Activated T-helper 9 cell treated with anti-CD3 and anti-CD28 coated beads, Interleukin-2, amount 50 U/mL, for 16 hours (primary cell): ENCODE results near the gene ABHD17C.
"Not testable (repeated sequence)": the region's sequence is repeated elsewhere in the genome, so short reads cannot be mapped to it uniquely, and the experiment has no call there.

ENCODE experiments used
- DNase-seq: peaks from one replicate; pipeline ENCODE4 v3.0.0-alpha.2; 2020; ENCODE audit warnings: low read depth

ABHD17C gene

DNA sequence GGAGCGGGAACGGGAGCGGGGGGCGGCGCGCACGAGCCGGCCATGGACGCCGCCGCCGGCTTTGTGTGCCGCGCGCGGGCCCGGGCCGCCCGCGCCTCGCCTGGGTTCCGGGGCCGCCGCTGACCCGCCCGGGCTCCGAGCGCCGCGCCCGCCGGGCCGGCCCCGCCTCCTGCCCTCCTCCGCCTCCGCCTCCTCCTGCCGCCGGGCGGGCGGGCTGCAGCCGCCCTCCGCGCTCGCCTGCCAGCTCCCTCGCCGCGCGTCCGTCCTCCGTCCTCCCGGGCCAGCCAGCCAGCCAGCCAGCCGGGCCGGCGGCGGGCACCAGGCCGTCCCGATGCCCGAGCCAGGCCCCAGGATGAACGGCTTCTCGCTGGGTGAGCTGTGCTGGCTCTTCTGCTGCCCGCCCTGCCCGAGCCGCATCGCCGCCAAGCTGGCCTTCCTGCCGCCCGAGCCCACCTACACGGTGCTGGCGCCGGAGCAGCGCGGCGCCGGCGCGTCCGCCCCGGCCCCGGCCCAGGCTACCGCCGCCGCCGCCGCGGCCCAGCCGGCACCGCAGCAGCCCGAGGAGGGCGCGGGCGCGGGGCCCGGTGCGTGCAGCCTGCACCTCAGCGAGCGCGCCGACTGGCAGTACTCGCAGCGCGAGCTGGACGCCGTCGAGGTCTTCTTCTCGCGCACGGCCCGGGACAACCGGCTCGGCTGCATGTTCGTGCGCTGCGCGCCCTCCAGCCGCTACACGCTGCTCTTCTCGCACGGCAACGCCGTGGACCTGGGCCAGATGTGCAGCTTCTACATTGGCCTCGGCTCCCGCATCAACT, at the start of gene ABHD17C:
TSS of gene ABHD17C (plus strand) at position 212 of the 812 bp plus-strand sequence. CDS start at position 332, 120 bp downstream.
- DNase-seq: peak; percentile 27

DNA sequence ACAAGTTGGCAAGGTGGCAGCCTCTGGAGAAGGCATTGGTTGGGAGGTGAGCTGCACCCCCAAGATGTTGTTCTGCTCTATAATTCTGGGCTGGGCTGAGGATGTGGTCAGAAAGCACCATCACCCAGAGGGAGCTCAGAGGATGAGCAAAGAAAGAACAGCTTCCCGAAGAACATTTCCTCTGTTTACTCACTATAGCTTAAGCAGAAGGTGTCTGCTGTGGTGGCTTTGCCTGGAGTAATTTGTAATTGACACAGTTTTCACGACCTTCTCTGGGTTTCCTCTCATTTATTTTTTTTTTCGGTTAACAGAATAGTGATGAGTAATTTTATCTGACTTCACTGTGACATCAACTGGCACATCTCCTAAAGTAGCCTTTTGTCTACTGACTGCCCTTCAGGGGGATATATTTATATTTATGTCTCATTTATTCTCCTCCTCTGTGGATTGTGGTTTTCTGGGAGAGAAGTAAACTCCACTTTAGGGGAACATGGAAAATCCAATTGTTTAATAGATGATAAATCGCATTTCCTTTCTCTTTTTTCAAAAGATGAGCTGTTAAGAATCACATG, 49.5 kb upstream of the ABHD17C start:
- no peak for DNase-seq

DNA sequence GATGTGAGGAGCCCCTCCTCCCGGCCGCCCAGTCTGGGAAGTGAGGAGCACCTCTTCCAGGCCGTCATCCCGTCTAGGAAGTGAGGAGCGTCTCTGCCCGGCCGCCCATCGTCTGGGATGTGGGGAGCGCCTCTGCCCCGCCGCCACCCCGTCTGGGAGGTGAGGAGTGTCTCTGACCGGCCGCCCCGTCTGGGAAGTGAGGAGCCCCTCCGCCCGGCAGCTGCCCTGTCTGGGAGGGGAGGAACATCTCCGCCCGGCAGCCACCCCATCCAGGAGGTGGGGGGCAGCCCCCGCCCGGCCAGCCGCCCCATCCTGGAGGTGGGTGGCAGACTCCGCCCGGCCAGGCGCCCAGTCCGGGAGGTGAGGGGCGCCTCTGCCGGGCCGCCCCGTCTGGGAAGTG, 47.7 kb upstream of the ABHD17C start:
- DNase-seq: not testable (repeated sequence)

DNA sequence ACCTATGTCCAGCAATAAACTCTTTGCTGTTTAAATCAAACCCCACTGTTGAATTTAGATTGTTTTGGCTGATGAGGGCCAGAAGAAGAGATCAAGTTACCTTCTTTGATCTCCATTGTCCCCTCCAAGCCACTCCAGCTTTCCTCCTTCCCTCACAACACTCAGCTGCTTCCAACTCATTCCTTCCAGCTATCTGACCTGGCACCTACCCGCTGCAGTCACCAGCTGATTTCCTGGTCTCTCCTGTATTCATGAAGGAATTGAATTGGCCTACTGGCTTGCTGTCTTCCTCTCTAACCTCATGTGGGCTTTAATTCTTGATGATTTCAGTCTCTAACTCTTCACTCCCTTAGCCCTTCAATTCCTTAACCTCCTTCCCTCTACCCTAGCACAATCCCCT, 40.8 kb upstream of the ABHD17C start:
- no peak for DNase-seq

DNA sequence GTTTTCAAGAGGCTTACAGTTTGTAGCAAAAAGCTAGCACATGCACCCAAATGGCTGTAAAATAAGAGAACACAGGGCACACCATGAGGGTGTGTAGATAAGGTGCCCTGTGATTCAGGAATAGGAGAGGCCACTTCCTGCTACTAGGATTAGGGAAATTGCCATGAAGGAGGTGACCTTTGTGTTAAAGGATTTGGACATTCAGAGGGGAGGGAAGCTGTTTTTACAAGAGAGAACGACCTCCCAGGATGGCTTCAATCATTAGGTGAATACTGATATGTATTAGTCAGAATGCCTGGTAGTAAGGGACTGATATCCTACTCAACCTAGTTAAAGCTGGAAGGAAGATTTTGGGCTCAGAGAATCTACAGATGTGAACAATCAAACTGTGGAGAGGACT, 35.7 kb upstream of the ABHD17C start:
- DNase-seq: no peak

DNA sequence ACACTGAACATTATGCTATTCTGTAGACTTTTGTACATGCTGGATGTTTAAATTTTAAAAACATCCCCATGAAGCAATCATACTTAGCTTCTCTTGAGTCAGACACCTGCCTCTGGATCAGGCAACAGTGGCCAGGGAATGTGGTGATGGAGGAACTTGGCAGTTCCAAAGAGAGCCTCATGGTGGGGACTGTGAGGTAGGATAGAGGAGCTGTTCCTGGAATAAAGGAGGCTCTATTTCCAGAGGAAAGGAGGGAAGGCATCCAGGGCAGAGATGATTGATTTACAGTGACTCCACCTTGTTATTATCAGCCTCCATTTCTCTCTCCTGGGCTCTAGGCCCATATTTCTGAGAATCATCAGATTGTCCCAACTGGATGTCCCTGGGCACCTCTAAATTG, 35.0 kb upstream of the ABHD17C start:
- no peak for DNase-seq

DNA sequence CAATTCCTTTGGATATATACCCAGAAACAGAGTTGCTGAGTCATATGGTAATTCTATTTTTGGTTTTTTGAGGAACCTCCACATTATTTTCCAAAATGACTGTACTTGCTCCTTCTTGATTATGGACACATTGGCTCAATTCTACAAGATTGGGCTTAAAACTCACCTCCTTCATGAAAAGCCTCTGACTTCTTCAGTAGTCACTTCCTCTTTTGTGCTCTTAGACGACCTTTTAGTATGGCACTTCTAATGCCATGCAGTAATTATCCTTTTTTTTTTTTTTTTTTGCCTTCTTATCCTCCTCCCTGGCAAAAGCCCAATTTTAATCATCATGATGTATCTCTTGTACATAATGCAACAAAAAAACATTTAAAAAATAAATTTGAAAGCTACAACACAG, 33.0 kb upstream of the ABHD17C start:
- DNase-seq: no peak

DNA sequence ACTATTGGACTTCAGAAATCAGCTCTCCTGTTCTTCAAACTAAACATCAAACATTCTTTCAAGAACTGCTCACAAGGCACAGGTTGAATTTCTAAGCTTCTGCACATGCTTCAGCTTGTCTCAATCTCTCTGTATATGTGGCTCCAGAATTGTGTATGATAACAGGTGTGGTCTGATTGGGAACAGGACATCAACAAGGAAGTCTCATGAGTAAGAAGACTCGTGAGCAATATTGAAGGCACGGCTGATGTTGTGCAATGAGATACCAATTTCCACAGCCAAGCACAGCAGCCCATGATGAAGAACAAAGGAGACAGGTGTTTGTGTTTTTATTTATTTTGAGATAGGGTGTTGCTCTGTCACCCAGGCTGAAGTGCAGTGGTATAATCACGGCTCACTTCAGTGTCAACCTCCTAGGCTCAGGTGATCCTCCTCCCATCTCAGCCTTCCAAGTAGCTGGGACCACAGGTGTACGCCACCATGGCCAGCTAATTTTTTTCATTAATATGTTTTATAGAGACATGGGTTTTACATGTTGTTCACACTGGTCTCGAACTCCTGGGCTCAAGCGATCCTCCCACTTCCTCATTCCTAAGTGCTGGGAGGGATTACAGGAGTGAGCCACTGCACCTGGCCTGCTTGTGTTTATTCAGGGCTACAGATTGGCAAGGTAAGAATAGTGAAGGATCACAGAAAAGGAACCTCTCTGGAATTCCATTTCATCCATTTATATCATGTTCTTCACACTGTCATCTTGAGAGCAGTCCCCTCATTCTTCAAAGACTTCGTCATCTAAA, 32.2 kb upstream of the ABHD17C start:
- no peak for DNase-seq

GRCh38 chr15:80665151-80665550, 30.0 kb upstream of the ABHD17C start:
- no peak for DNase-seq

DNA sequence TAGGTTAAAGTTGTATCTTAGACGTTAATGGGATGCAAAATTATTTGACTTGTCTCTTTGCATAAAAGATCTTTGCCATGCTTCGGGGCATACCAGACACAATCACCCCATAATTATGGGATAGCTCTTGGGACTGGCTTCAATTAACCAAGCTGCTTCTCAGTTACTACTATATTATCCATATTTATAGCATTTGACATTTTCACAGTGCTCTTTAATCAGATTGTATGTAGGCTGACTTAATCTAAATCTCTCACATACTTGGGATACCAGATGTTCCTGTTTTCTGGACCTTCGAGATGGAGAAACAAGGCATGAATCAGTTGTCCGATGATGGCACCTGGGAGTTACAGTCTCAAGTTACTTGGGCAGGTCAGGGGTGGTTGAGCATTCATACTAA, 27.2 kb upstream of the ABHD17C start:
- DNase-seq: no peak

DNA sequence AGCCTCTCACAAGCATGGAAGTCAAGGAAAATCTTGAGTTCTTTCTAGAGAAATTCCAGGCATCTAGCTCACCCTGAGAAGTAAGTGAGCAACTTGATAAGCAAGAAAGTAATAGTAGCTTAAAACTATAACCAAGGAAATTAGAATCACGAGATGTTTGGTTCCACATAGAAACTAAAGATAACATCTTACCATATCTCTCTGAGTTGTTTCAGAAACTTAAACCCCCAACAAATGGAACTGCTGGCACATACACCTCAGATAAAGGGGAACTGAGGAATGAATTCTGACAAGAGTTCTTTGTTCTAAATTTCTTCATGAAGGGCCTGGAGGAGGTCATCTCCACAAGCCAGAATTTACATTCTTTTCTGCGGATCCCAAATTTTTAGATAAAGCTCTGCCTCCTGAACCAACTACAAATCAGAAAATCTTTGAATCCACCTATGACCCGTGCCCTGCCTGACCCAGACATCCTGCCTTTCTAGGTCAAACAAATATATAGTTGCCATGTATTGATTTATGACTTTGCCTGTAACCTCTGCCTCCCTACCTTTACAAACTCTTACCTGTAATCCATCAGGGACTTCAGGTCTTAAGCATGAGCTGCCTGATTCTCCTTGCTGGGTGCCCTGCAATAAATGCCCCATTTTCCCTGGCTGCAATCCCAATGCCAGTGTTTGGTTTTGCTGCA, 26.4 kb upstream of the ABHD17C start:
- DNase-seq: no peak

GRCh38 chr15:80669663-80670273, 25.3 kb upstream of the ABHD17C start:
- no peak for DNase-seq

- no peak for DNase-seq
Measured at GRCh38 chr15:80673561-80674244, 21.4 kb upstream of the ABHD17C start.

DNA sequence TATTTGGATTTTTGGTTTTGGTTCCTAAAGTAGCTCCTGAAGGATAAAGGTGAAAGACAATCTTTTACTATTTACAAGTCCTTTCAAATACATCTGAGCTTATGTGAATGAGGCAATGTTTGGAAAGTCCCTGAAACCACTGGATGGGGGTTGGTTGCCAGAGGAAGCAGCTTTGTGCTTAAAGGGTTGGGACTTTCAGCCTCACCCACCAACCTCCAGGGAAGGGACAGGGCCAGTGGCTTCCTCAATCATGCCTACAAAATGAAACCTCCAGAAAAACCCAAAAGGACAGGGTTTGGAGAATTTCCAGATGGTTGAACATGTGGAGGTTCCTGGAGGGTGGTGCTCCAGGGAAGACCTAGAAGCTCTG, 20.9 kb upstream of the ABHD17C start:
- DNase-seq: no peak

- DNase-seq: no peak
Measured at GRCh38 chr15:80677041-80677440, 18.1 kb upstream of the ABHD17C start.

GRCh38 chr15:80679167-80679803, 15.8 kb upstream of the ABHD17C start:
- no peak for DNase-seq

DNA sequence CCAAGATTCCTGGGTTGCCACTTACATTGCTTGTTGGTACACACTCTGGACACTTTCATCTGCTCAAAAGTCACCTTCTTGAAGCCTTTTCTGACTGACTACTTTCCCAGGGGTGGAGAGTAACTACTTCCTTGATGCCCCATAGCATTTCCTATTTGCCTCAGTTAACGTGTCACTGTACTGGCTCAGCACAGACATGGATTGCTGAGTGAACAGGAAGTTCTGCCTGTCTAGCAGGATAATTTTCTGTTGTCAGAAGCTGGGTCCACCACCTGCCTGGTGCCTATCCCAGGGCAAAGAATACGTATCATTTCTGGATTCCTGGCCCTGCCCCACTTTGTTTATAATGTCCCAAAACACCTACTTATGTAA, 15.3 kb upstream of the ABHD17C start:
- no peak for DNase-seq

- DNase-seq: no peak
Measured at GRCh38 chr15:80682201-80682600, 12.9 kb upstream of the ABHD17C start.

DNA sequence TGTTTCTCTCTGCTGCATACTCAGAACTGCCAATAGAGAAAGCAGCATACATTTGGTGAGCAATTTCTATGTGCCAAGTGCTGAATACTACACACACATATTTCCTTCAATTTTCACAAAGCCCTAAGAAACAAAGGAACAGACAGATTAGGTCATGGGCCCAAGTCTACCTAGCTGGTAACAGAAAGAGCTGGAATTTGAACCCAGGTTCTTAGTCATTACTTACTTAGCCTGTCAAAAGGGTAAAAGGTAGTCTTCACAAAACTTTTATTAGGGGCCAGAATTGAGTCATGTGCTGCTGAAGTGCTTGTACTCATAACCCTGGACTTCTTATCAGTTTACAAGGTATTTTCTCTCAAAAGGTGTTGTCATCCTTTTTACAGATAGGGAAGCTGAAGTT, 10.4 kb upstream of the ABHD17C start:
- DNase-seq: no peak

GRCh38 chr15:80685628-80686027, 9.5 kb upstream of the ABHD17C start:
- no peak for DNase-seq

DNA sequence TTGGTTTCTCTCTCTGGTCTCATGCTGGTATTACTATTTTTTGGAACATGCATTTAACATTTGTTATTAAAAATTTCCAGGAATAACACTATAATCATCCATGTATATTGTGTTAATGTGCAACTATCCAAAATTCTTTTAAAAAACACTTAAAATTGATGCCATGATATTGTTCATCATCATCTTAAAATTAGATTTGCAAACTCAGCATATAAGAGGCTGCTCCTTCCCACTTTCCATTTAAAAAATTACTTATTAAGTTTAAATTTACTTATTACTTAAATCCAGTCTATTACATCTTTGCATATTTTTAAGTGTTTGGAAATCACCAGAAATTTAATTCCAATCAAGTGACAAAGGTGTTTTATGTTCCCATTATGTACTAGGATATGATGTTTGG, 5.8 kb upstream of the ABHD17C start:
- no peak for DNase-seq
